ENCODE data around the gene BRD1.

DNA sequence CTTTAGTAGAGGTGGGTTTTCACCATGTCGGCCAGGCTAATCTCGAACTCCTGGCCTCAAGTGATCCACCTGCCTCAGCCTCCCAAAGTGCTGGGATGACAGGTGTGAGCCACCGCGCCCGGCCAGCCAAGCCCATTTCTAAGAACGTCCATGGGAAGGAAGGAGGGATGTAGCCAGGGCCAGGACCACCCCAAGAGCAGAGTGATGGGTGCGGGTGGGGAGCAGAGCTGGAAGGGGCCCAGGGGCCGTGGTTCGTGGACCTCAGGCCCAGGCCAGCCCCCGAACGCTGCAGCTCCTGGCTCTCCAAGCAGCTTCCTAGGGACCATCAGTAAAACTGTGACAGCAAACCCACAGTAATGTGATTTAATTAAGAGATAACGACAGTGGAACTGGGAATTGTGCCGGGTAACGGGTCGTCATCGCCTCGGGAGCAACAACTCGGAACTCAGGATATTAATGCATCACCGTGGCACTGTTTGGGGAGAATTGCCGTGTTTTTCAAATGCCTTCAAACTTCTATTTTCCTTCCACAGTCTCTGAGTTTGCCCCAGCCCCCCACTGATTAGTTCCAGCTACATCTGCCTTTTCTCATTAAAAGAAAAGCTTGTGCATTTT, 74.3 kb downstream of the BRD1 start:
- TF ChIP-seq POLR2A (IDR thresholded peaks at IDR 0.05) (no peak), EP300 (IDR thresholded peaks at IDR 0.05) (no peak)
- TF ChIP-seq, protein P1, sequence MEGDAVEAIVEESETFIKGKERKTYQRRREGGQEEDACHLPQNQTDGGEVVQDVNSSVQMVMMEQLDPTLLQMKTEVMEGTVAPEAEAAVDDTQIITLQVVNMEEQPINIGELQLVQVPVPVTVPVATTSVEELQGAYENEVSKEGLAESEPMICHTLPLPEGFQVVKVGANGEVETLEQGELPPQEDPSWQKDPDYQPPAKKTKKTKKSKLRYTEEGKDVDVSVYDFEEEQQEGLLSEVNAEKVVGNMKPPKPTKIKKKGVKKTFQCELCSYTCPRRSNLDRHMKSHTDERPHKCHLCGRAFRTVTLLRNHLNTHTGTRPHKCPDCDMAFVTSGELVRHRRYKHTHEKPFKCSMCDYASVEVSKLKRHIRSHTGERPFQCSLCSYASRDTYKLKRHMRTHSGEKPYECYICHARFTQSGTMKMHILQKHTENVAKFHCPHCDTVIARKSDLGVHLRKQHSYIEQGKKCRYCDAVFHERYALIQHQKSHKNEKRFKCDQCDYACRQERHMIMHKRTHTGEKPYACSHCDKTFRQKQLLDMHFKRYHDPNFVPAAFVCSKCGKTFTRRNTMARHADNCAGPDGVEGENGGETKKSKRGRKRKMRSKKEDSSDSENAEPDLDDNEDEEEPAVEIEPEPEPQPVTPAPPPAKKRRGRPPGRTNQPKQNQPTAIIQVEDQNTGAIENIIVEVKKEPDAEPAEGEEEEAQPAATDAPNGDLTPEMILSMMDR (IDR thresholded peaks at IDR 0.05), result no peak
